ENCODE results near the gene FAM120A.
A peak's percentile ranks its signal among the peaks of the same experiment; 100 is the strongest.

FAM120A gene

GRCh38 chr9:93451849-93452709, 594 bp downstream of the FAM120A start:
- no peak for DNase-seq (ENCODE audit: low read depth)

DNA sequence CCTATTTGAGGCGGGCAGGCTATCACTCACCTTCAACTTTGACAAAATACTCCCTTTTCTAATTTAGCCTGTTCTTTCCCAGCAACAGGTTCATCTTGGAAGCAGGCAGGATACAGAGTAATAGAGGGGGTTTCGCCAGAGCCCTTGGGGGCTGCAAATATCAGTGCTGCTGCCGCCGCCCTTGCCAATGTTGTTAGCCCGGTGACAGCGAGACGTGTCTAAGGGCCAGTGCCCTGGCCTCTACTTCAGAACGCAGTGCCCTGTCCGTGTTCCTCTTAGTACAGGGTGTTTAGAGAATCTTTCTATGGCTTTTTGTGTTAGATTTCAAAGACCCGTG, 1.2 kb downstream of the FAM120A start:
- no peak for DNase-seq (ENCODE audit: low read depth)

GRCh38 chr9:93453047-93453914, 1.8 kb downstream of the FAM120A start, which contains the start of gene FAM120AOS:
TSS of gene FAM120AOS (minus strand) at chr9:93453581. CDS start at chr9:93452709, 872 bp downstream.
- DNase-seq (ENCODE audit: low read depth): peak; percentile 73

DNA sequence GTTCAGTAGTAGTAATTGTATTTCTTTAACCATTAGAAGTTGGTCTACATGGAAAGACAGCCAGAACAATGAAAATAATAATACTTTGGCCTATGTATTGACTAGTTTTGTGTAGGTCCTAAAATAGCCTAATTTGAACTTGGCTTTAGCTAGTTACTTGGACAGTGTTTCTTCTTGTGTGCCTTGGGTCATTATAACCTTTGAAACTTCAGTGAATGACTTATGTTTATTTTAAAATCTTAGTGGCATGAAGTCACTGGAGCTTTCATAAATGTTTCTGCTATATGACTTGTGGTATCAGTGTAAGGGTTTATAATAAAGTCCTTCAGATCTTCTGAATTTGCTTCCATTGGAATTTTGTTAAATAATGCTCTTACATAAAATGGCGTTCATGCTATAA, 4.5 kb downstream of the FAM120A start:
- no peak for DNase-seq (ENCODE audit: low read depth)

DNA sequence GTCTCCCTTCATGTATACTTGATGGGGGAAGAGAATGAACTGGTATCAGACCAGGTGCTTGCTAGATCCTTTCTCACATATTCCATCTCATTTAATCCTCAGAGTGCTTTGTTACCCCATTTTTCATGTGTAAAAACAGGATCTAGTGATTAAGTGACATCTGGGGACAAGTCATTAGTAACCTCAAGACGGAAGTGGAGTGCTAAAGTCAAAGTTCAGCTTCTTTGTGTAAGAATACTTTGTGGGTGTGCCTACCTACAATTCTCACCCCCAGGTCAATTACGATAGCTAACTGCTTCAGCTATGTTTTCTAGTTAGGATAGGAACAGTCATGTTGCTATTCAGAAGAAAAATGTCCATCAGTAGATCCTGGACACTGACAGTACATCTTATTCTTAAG, 5.0 kb downstream of the FAM120A start:
- no peak for DNase-seq (ENCODE audit: low read depth)

- no peak for DNase-seq (ENCODE audit: low read depth)
These were observed 5.5 kb downstream of the FAM120A start for GRCh38 chr9:93457006-93457405.

- no peak for DNase-seq (ENCODE audit: low read depth)
These were observed 7.2 kb downstream of the FAM120A start for GRCh38 chr9:93458712-93459111.

DNA sequence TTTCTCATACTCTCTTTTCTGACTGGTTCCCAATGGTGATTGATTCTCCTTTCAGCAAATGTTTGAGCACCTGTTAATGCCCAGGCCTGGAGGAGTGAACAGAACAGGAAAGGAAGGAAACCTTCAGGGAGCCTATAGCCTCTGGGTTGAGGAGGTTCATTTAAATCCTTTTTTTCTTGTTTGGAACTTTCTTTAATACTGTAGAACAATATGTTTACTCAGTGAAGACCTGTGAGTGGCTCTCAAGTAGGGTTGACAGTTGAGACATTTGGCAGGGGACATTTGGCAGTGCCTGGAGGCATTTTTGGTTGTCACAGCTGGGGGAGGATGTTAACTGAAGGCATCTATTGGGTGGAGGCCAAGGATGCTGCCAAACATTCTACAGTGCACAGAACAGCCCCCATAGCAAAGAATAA, 8.0 kb downstream of the FAM120A start:
- no peak for DNase-seq (ENCODE audit: low read depth)

DNA sequence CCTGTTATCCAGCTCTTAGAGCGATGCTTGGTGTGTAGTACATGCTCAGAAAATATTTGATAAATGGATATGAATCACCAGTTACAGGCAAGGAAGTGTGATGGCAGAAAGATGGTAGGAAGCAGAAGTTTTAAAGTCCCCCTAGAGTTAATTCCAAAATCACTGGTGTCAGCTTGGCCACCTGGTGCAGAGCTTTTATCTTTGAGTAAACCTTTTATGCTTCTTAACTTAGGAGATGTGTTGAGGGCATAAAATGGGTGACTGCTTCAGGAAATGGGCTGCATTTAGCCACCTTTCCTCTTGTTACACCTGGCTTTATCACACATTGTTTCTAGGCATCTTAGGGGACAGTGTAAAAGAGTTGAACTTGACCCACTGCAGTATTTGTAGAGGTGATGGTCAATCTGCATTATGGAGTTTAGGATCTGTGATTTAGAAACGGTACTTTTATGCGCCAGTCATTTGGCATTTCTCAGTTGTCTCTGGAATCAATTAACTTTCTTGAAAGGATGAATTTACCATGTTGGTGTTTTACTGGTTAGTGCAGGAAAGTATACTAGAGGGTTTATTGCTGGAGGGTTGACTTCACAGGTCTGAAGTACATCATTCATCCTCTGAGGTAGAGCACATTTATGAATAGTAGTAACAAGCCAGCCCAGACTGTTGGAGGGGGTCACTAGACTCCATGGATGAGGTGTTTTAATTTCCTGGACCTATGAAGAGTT, 9.4 kb downstream of the FAM120A start:
- DNase-seq (ENCODE audit: low read depth): no peak

DNA sequence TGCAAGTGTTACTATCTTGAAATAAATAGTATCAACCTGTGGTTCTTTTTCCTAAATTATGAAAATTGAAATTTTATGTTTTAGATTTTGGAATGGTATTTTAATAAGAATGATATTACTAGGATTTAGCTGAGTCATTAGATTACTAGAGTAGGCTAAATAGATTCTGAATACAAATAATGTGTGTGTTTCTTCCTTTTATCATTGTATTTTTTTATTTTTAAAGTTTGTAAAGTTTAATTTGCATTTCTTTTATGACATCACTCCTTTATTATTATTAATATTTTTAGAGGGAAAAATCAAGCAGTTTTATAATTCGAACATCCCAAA, 9.9 kb downstream of the FAM120A start:
- DNase-seq (ENCODE audit: low read depth): no peak

DNA sequence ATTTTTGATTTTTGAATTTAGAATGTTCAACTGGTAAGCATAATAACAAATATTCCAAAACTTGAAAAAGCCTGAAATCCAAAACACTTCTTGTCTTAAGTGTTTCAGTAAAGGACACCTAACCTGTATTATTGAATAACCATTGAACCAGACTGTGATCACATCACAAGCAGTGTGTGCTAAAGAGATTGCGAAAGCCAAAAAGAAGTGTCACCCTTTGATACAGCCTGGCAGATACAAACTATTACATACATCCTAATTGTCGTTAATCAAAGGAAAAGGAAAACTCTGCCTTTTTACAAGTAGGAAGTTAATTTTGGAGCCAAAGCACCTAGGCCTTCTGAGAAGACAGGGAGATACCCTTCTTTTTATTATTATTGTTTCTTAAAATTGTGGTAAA, 10.3 kb downstream of the FAM120A start:
- no peak for DNase-seq (ENCODE audit: low read depth)

DNA sequence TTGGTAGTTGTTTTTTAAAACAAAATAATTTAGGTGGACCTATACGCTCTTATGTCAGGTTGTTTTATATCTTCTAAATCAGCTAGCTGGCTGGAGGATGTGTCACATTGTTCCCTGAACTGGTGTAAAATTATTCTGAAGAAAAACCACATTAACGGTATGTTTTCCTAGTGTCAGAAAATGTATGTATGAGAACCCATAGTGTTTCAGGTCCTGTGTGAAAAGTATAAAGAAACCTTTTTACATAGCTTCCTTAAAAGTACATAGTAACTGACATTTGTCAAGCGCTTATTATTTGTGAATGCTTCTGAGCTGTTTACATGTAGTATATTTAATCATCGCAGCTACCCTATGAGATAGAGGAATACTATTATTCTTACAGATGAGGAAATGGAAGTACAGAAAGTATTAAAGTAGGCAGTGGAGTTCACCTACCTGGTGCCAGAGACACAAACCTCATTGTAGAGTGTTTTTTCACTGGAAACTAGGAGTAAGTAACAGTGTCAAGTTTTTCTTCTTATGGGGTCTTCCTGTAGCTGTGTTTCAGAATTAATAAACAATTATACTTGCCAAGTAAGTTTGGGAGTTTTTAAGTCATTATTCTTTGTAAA, 12.3 kb downstream of the FAM120A start:
- DNase-seq (ENCODE audit: low read depth): no peak

GRCh38 chr9:93464395-93464794, 12.9 kb downstream of the FAM120A start:
- DNase-seq (ENCODE audit: low read depth): no peak

DNA sequence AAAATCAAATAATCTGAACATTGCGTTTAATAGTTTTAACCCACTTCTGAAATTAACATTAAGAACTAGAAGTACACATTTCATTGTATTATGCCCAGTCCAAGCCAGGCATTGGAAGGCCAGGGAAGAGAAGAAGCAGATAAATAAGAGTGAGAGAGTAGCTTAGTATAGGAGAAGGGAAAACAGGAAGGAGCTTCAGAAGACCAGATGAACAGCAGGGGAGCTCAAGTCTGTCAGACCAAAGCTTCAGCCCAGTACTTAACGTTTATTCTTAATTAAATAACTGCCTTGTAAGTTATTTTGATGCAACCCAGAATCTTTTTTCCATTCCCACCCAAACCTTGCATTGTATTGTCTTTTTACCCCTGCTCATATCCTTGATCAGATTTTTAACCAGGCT, 13.4 kb downstream of the FAM120A start:
- DNase-seq (ENCODE audit: low read depth): no peak

DNA sequence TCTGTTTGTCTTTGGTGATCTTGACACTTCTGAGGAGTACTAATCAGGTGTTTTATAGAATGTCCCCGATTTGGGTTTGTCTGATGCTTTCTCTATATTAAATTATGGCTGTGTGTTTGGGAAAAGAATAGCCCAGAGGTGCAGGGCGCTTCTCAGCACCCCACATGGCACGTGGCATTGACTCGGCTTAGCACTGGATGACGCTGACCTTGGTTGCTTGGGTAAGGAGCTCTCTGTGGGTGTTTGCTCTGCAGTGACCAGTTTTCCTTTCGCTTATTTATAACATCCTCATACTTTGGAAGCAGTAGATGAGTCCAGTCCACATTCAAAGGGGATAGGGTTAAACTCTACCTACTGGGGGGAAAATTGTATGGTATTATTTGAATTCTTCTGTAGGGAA, 14.4 kb downstream of the FAM120A start:
- DNase-seq (ENCODE audit: low read depth): no peak

- DNase-seq (ENCODE audit: low read depth): no peak
These were observed 15.1 kb downstream of the FAM120A start for GRCh38 chr9:93466416-93467061.

DNA sequence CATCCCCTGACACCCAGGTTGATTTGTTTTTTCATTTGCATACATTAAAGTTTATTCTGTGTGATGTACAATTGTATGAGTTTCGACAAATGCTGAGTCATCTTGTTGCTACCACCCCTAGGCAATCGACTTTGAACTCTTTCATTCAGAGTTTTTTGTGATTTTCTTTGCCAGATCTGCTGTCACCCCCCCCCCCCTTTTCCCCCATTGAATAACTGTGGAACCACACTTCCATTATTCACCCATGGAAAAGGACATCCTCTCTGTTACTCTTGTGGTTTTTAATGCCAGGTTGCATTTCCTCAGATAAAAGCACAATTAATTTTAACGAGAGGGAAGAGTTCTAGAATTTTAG, 15.6 kb downstream of the FAM120A start:
- no peak for DNase-seq (ENCODE audit: low read depth)

DNA sequence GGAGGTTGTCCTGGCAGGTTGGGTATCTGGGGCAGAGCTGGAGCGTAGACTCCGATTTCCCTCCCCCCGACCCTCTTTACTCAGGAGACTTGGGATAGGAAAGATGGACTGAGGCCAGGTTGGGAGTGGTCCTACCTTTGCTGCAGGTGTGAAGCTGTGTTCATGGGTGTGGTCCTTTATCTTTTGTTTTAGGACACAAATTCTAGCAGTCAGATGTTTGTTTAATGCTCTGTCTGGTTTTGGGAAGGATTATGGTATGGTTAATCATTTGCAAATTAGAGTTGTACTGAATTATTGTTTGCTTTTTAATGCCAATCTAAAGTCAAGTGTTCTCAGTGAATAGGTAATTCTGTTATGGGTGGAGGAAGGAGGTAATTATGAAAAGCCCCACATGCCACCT, 16.0 kb downstream of the FAM120A start:
- no peak for DNase-seq (ENCODE audit: low read depth)

DNA sequence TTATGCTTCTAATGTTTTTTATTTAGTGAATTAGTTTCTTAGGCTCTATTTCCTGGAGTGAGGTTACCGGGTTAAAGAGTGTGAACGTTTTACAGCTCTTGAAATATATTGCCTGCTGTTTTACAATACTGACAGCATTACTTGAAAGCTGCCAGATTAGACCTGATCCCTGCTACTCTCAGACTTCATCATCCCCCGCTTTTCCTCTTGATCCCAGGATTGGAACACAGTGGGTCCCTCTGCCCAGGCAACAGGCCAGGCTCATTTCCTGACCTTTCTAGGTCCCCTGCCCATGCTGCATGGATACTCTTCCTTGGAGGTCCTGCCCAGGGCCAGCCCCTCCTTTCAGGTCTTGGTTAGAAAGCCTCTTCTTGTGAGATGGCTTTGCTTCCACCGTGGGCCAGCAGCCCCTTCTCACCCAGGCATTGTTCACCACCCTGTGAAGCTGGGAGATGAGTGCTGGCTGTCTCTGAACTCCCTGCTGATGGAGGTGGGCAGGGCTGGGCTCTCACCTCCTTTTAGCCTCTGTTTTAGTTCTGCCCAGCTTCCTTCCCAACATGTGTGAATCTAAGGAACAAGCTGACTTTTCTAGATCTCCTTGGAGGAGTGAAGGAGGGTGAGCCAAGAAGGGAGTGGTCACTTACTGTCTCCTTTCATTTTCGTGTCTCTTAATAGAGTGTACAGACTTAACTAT, 17.4 kb downstream of the FAM120A start:
- no peak for DNase-seq (ENCODE audit: low read depth)

- no peak for DNase-seq (ENCODE audit: low read depth)
These were observed 18.9 kb downstream of the FAM120A start for GRCh38 chr9:93470391-93470790.

DNA sequence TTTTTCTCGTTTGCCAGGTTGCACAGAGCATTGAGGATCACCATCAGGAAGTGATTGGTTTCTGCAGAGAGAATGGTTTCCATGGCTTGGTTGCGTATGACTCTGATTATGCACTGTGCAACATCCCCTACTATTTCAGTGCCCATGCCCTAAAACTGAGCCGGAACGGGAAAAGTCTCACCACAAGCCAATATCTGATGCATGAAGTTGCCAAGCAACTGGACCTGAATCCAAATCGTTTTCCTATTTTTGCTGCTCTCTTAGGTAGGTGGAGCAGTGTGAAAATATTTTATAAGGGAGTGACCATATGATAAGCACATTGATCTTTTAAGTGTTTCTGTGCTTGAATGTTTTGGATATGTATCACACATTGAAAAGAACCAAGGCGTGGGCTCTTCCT, 19.6 kb downstream of the FAM120A start:
- DNase-seq (ENCODE audit: low read depth): no peak

All from stimulated activated CD8-positive, alpha-beta memory T cell treated with anti-CD3 and anti-CD28 coated beads, Interleukin-12 subunit alpha, Interleukin-12 subunit beta, amount 100 ng/mL, for 1 hour (primary cell).